ENCODE data around the gene MBD4. TPM values are rescaled to one million over a fixed set of nuclear protein-coding genes. Genes with fewer than 3 reads are reported as not detected.

MBD4 gene
- total RNA-seq, 1 donor from 2014 or later, result 22.8 TPM

GRCh38 chr3:129453732-129454131, 14.0 kb upstream of the MBD4 start:
- Histone ChIP-seq H3K36me3 (ENCODE audit: insufficient read depth, low read length) (peaks cover 15% of the 10 kb centered on the region), H3K9me3 (ENCODE audit: insufficient read depth, low read depth, low read length) (no peaks in the 10 kb centered on the region), H3K9ac (ENCODE audit: low read length) (no peak overlapping the region), H4K20me1 (ENCODE audit: insufficient read depth, low read length) (no peaks in the 10 kb centered on the region), H3K4me3 (ENCODE audit: insufficient read depth, low read depth, low read length) (no peak overlapping the region), H3K4me1 (ENCODE audit: insufficient read depth, low read length) (no peaks in the 10 kb centered on the region), H2AFZ (ENCODE audit: low read depth, low read length) (no peak overlapping the region), H3K27ac (ENCODE audit: low read depth, low read length) (no peak overlapping the region), H3K27me3 (ENCODE audit: insufficient read depth, low read length) (no peaks in the 10 kb centered on the region), H3K4me2 (ENCODE audit: low read length) (no peak overlapping the region), H3K79me2 (ENCODE audit: insufficient read depth, low read length) (no peaks in the 10 kb centered on the region)
- TF ChIP-seq EZH2 (IDR thresholded peaks at IDR 0.05; ENCODE audit: insufficient read depth, low read length) (no peak), CTCF (IDR thresholded peaks at IDR 0.05; ENCODE audit: insufficient read depth, low read depth, low read length) (no peak)
- Mint-ChIP-seq H3K27me3 (ENCODE audit: low read depth, unreplicated experiment) (no peaks in the 10 kb centered on the region), H3K36me3 (ENCODE audit: low read depth, unreplicated experiment) (peaks cover 22% of the 10 kb centered on the region), H3K9me3 (ENCODE audit: unreplicated experiment) (no peaks in the 10 kb centered on the region), H3K4me1 (ENCODE audit: low read depth, unreplicated experiment) (no peaks in the 10 kb centered on the region), H3K27ac (ENCODE audit: unreplicated experiment) (no peak overlapping the region), H3K4me3 (ENCODE audit: unreplicated experiment) (no peak overlapping the region)
- DNase-seq (ENCODE audit: low read depth), result peak; percentile 57
- FAIRE-seq, result no peak

- peaks cover 12% of the 10 kb centered on the region for H3K36me3 Mint-ChIP-seq (ENCODE audit: low read depth, unreplicated experiment)
- Histone ChIP-seq H3K36me3 (ENCODE audit: insufficient read depth, low read length) (peaks cover 9% of the 10 kb centered on the region), H3K4me2 (ENCODE audit: low read length) (no peak overlapping the region), H3K9me3 (ENCODE audit: insufficient read depth, low read depth, low read length) (no peaks in the 10 kb centered on the region), H3K27me3 (ENCODE audit: insufficient read depth, low read length) (no peaks in the 10 kb centered on the region), H3K9ac (ENCODE audit: low read length) (no peak overlapping the region), H3K4me3 (ENCODE audit: insufficient read depth, low read depth, low read length) (no peak overlapping the region), H3K4me1 (ENCODE audit: insufficient read depth, low read length) (no peaks in the 10 kb centered on the region), H2AFZ (ENCODE audit: low read depth, low read length) (no peak overlapping the region), H4K20me1 (ENCODE audit: insufficient read depth, low read length) (no peaks in the 10 kb centered on the region), H3K79me2 (ENCODE audit: insufficient read depth, low read length) (no peaks in the 10 kb centered on the region), H3K27ac (ENCODE audit: low read depth, low read length) (no peak overlapping the region)
- H3K27ac Mint-ChIP-seq (ENCODE audit: unreplicated experiment), result no peak overlapping the region
- no peak for FAIRE-seq
- H3K27me3 Mint-ChIP-seq (ENCODE audit: low read depth, unreplicated experiment), result no peaks in the 10 kb centered on the region
- DNase-seq (ENCODE audit: low read depth), result peak; percentile 30
- TF ChIP-seq CTCF (IDR thresholded peaks at IDR 0.05; ENCODE audit: insufficient read depth, low read depth, low read length) (no peak), EZH2 (IDR thresholded peaks at IDR 0.05; ENCODE audit: insufficient read depth, low read length) (no peak)
- H3K4me1 Mint-ChIP-seq (ENCODE audit: low read depth, unreplicated experiment), result peaks cover 2% of the 10 kb centered on the region
- no peaks in the 10 kb centered on the region for H3K9me3 Mint-ChIP-seq (ENCODE audit: unreplicated experiment)
- H3K4me3 Mint-ChIP-seq (ENCODE audit: unreplicated experiment), result no peak overlapping the region
These were observed 9.7 kb upstream of the MBD4 start for GRCh38 chr3:129449279-129450115.

Measured in astrocyte (in vitro differentiated cells and primary cell).